ENCODE measurements around the gene MRAS. TPM values are rescaled to one million over a fixed set of nuclear protein-coding genes. Genes with fewer than 3 reads are reported as not detected.

MRAS gene
- total and polyA plus RNA-seq, 2 of the 4 experiments (the other 2 are of a cell fraction), result 59.3 to 60.6 TPM

DNA sequence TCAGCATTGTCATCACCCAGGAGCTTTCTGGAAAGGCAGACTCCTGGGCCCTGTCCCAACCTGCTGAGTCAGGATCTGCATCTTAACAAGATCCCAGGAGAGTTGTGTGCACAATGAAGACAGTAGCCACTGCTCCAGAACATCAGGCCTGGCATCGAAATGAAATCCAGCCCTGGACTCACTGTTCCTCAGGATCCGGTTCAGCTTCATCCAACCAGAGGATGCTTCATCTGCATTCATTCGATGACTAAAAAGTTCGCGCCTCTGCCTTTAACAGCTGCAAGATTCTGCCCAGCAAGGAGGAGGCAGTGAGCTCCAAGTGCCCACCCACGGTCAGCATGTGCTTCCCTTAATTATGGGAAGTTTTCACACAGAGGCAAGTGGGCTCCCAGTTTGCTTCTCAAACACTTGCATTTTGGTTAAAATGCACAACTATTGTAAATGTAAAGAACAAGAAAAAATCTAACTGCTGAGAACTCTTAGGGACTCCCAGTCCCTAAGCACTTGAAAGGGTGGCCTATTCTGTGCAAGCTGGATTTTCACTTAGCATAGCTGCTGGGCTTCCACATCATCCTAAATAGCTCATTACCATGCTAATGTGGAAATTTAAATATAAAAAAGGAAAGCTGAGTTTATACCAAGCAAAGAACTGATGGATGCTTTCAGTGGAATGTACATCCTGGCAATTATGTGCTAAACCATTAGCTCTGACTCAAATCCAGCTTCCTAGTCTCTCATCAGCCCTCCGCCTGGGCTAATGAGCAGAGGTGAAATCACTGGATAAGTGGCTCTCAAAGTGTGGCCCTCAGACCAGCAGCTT lies 60.6 kb downstream of the MRAS start:
- H2BK15ac ChIP-seq (ENCODE audit: low read depth, low read length), result no peak overlapping the region
- no peaks in the 10 kb centered on the region for H3K9me3 ChIP-seq (ENCODE audit: control insufficient read depth, insufficient read depth, low read length)
- no peak overlapping the region for H2BK20ac ChIP-seq (ENCODE audit: low read depth, low read length)
- no peaks in the 10 kb centered on the region for H3K79me1 ChIP-seq (ENCODE audit: low read depth in 1 of 2, low read length in 2 of 2)
- H3K9me1 ChIP-seq (ENCODE audit: insufficient read depth, low read length), result peaks cover 17% of the 10 kb centered on the region
- H4K20me1 ChIP-seq (ENCODE audit: insufficient read depth, low read length), result no peaks in the 10 kb centered on the region
- no peak overlapping the region for H2AK5ac ChIP-seq (ENCODE audit: low read depth, low read length)
- dilution Hi-C loops (cut with HindIII; ENCODE audit: low sequenced_read_pairs, unreplicated experiment), result no loop called here
- H3K56ac ChIP-seq (ENCODE audit: extremely low read depth, insufficient read depth, low read length), result no peak overlapping the region
- no peak overlapping the region for H4K5ac ChIP-seq (ENCODE audit: low read depth, low read length)
- in situ Hi-C loops (cut with MboI; ENCODE audit: low sequenced_read_pairs), result no loop called here
- ChIA-PET CTCF (interaction anchor here (0.7 to 2.3 kb wide), 3 partner anchors 9 to 515 kb away, joined by 3 to 11 read pairs (median 3); no protein-coding TSS in a partner anchor), POLR2A (ENCODE audit: unreplicated experiment) (no interaction called here)
- H3K27ac ChIP-seq (ENCODE audit: insufficient read depth, low read length), result no peak overlapping the region
- H4K8ac ChIP-seq (ENCODE audit: low read depth in 2 of 2, low read length in 2 of 2), result no peak overlapping the region
- H3K4me2 ChIP-seq (ENCODE audit: low read depth, low read length), result no peak overlapping the region
- peaks cover 6% of the 10 kb centered on the region for H3K4me1 ChIP-seq (ENCODE audit: control insufficient read depth, insufficient read depth, low read length)
- DNase-seq (peak; percentile 6), ATAC-seq (ENCODE audit: low read depth) (peak; percentile 12; the same call in 1 of the 2 replicates)
- BruUV-seq (replicated peaks), result no TSS peak
- no peak overlapping the region for H3K9ac ChIP-seq (ENCODE audit: low read depth, low read length)
- no peak overlapping the region for H3K23ac ChIP-seq (ENCODE audit: low read depth, low read length)
- no peak overlapping the region for H4K91ac ChIP-seq (ENCODE audit: insufficient read depth, low read depth, low read length)
- intact Hi-C loops (cut with micrococcal nuclease), result no loop called here
- no peak overlapping the region for H2BK120ac ChIP-seq (ENCODE audit: low read depth, low read length)
- no peak overlapping the region for H2AK9ac ChIP-seq (replicated peaks; ENCODE audit: low read depth, low read length, poor library complexity)
- H3K4me3 ChIP-seq (ENCODE audit: insufficient read depth, low read depth, low read length), result no peak overlapping the region
- H2BK5ac ChIP-seq (ENCODE audit: low read depth, low read length, poor library complexity, severe bottlenecking), result no peak overlapping the region
- WGBS, 2 experiments (ENCODE audit: extremely low coverage in 2 of 2, insufficient read length in 1 of 2), result 75% methylated on average over 1 of the region's 7 CpGs; no CpG with 5 or more reads in 1 of the 2 experiments
- H3K14ac ChIP-seq (replicated peaks; ENCODE audit: low read depth, low read length), result no peak overlapping the region
- no peak overlapping the region for H2AFZ ChIP-seq (replicated peaks; ENCODE audit: low read length, poor library complexity)
- H3K36me3 ChIP-seq (ENCODE audit: control insufficient read depth, insufficient read depth, low read length), result peaks cover 15% of the 10 kb centered on the region
- no peak overlapping the region for H3K4ac ChIP-seq (ENCODE audit: low read depth, low read length)
- TF ChIP-seq MAFK (IDR thresholded peaks at IDR 0.05; ENCODE audit: low read depth, low read length) (peak; percentile 40), FOS (IDR thresholded peaks at IDR 0.05; ENCODE audit: low read depth, low read length) (no peak)
- no peak overlapping the region for H3K18ac ChIP-seq (ENCODE audit: low read depth, low read length)
- no peaks in the 10 kb centered on the region for H3K27me3 ChIP-seq (ENCODE audit: control insufficient read depth, insufficient read depth, low read length)
